Adrenal gland (tissue), 5 donors: ENCODE data around the gene SERPINA6.

Experiments
- POLR2A ChIP-seq, 2 donors: fragments of 450-650 bp; IDR thresholded peaks; one replicate each; pipeline ENCODE4 v1.6.1; 2017; ENCODE audit warnings: antibody characterized with exemption in 2 of 2, mild to moderate bottlenecking in 2 of 2, moderate library complexity in 1 of 2
- TF ChIP-seq, protein P1 (sequence below), 6 experiments: fragments of 450-650 bp in 4 of 6; fragments of 200-600 bp in 2 of 6; sonication (generic) in 1 of 6; IDR thresholded peaks; 1 replicate in 5 of 6; 2 replicates in 1 of 6; pipeline versions ENCODE4 v1.5.1 to v1.8.0; 2016 to 2021; ENCODE audit warnings: antibody characterized with exemption in 6 of 6, mild to moderate bottlenecking in 2 of 6, moderate library complexity in 1 of 6
- donor health status: DM: no; HTN: no; CAD: no.

DNA sequence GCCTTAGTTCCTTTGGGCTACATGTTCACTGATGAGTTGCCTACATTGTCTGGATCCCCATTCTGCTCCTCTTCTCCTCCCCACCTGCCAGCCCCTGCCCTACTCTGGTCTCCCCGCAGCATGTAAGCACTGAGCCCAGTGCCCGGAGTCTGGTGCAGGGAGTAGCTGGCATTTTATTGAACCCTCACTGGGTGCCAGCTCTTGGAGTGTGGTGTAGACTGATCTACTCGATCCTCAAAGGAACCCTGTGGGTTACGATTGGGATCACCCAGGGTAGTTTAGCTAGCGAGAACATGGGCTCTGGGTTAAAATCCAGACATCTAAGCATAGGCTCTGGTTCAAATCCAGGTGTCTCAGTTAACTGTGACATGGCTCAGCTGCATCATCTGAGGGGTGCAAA, 8.3 kb upstream of the SERPINA6 start:
- TF ChIP-seq POLR2A (IDR thresholded peaks at IDR 0.05), result no peak
- TF ChIP-seq, protein P1, sequence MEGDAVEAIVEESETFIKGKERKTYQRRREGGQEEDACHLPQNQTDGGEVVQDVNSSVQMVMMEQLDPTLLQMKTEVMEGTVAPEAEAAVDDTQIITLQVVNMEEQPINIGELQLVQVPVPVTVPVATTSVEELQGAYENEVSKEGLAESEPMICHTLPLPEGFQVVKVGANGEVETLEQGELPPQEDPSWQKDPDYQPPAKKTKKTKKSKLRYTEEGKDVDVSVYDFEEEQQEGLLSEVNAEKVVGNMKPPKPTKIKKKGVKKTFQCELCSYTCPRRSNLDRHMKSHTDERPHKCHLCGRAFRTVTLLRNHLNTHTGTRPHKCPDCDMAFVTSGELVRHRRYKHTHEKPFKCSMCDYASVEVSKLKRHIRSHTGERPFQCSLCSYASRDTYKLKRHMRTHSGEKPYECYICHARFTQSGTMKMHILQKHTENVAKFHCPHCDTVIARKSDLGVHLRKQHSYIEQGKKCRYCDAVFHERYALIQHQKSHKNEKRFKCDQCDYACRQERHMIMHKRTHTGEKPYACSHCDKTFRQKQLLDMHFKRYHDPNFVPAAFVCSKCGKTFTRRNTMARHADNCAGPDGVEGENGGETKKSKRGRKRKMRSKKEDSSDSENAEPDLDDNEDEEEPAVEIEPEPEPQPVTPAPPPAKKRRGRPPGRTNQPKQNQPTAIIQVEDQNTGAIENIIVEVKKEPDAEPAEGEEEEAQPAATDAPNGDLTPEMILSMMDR (IDR thresholded peaks at IDR 0.05), result no peak
